Chondrocyte (in vitro differentiated cells): Measurements from ENCODE around the gene EPS8L3. TPM values are rescaled to one million over a fixed set of nuclear protein-coding genes. Genes with fewer than 3 reads are reported as not detected.

Experiments
- DNase-seq: peaks from one replicate; pipeline ENCODE4 v3.0.0; 2021; ENCODE audit warnings: mixed read lengths, low spot score
- H3K27ac Mint-ChIP-seq: one replicate; pipeline ENCODE4 v1.8.0; 2021; ENCODE audit warnings: mild to moderate bottlenecking, moderate library complexity, mixed read lengths; ENCODE audit not compliant: unreplicated experiment
- H3K27me3 Mint-ChIP-seq: 2 replicates; pipeline ENCODE4 v1.8.0; 2021; ENCODE audit warnings: low read depth, mixed read lengths
- H3K36me3 Mint-ChIP-seq: 2 replicates; pipeline ENCODE4 v1.8.0; 2021; ENCODE audit warnings: low read depth, mixed read lengths
- H3K4me1 Mint-ChIP-seq: 2 replicates; pipeline ENCODE4 v1.8.0; 2021; ENCODE audit warnings: low read depth, mild to moderate bottlenecking, mixed read lengths
- H3K4me3 Mint-ChIP-seq: one replicate; pipeline ENCODE4 v1.8.0; 2021; ENCODE audit warnings: mild to moderate bottlenecking, moderate library complexity, mixed read lengths; ENCODE audit not compliant: unreplicated experiment
- H3K9me3 Mint-ChIP-seq: 2 replicates; pipeline ENCODE4 v1.8.0; 2021; ENCODE audit warnings: low read depth, mixed read lengths
- total RNA-seq: library from RNA; stranded (reverse); gene quantifications from 3 replicates; pipeline ENCODE4 v1.2.1, GENCODE V29; 2021
- TF ChIP-seq, protein P1 (sequence below): fragments of 200-600 bp; sonication (generic); IDR thresholded peaks from 2 replicates; pipeline ENCODE4 v1.5.0; 2021; ENCODE audit warnings: antibody characterized with exemption, mild to moderate bottlenecking, moderate library complexity

Gene EPS8L3
- total RNA-seq, 1 donor from 2014 or later, result not detected

DNA sequence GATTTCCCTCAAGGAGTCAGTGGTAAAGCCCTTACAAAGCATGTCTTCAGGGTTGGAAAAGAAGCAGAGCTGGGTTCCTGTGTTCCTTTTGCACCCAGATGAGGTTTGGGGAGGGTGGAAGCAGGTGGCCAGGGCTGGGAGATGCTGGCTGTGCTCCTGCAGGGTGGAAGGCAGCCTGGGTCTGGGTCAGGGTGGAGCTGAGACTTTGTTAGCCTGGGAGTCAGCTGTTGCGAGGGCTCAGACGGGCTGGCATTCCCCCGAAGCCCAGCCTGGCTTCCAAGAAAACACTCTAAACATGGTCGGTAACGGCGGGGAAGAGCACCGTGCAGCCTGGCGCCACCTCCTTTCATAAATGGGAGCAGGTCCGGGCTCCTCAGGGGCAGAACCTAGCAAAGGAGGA, 43.7 kb upstream of the EPS8L3 start:
- Mint-ChIP-seq H3K36me3 (no peaks in the 10 kb centered on the region), H3K4me3 (no peak overlapping the region), H3K4me1 (peaks cover 36% of the 10 kb centered on the region), H3K9me3 (no peaks in the 10 kb centered on the region), H3K27ac (no peak overlapping the region), H3K27me3 (no peaks in the 10 kb centered on the region)
- no peak for DNase-seq
- TF ChIP-seq, protein P1, sequence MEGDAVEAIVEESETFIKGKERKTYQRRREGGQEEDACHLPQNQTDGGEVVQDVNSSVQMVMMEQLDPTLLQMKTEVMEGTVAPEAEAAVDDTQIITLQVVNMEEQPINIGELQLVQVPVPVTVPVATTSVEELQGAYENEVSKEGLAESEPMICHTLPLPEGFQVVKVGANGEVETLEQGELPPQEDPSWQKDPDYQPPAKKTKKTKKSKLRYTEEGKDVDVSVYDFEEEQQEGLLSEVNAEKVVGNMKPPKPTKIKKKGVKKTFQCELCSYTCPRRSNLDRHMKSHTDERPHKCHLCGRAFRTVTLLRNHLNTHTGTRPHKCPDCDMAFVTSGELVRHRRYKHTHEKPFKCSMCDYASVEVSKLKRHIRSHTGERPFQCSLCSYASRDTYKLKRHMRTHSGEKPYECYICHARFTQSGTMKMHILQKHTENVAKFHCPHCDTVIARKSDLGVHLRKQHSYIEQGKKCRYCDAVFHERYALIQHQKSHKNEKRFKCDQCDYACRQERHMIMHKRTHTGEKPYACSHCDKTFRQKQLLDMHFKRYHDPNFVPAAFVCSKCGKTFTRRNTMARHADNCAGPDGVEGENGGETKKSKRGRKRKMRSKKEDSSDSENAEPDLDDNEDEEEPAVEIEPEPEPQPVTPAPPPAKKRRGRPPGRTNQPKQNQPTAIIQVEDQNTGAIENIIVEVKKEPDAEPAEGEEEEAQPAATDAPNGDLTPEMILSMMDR, result no peak

DNA sequence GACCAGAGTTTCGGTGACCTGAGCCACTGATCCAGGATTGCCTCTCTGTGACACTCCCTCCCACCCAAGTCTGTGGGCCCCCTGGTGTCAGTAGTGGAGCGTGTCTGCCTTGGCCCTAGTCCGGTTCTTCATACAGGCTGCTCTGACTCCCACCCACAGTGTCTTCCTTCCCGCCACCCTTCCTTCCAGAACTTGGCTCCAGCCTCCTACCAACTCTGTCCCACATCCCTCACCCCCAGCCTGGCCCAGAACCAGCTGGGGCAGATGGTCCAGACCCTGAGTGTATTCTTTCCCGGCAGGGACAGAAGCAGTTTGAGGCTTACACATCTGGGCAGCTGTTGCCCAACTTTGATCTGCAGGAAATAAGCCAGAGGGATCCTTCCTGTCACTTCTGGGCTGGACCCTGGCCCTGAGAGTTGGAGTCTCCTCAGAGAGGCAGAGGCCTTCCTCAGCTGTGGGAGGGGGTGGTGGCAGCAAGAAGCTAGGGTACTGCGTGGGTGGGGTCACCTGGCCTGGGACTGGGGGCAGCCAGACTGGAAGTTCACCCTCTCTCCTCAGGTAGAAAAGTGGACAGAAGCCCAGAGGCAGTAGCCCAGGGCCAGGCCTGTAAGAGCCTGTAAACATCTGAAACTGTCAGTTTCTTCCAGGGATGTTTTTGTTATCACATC, 43.1 kb upstream of the EPS8L3 start:
- Mint-ChIP-seq H3K4me3 (no peak overlapping the region), H3K27ac (no peak overlapping the region), H3K27me3 (no peaks in the 10 kb centered on the region), H3K36me3 (no peaks in the 10 kb centered on the region), H3K9me3 (no peaks in the 10 kb centered on the region), H3K4me1 (peaks cover 36% of the 10 kb centered on the region)
- DNase-seq, result peak; percentile 64
- TF ChIP-seq, protein P1, result no peak

DNA sequence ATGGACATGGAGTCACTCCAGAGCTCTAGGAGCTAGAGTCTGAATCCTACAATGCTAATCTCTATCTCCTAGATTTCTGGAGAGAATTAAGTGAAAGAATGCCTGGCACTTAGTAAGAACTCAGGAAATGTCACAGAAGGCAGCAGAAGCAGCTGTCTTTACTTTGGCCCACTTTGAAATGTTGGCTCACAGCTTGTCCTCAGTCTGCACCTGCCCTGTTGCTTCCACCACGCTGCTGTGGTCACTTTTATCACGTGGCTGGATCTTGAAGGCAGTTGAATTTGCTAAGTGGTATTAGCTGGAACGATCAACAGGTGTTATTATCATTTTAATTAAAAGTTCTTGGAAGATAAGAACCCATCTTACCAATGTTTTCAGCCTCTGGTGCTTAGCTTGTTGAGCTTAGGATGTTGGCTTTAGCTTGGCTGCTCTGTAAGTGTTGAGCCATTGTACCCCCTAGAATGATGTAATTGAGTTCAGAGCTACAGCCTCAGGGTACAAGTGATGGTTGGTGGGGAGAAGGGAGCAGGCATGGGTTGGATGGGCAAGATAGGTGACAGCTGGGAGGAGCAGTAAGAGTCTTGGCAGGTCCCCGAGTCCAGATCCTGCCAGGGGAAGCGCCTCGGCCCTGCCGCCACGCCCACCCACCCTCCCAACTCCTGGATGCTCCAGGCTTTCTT, 41.9 kb upstream of the EPS8L3 start:
- Mint-ChIP-seq H3K4me1 (peaks cover 36% of the 10 kb centered on the region), H3K36me3 (no peaks in the 10 kb centered on the region), H3K27ac (no peak overlapping the region), H3K9me3 (no peaks in the 10 kb centered on the region), H3K4me3 (no peak overlapping the region), H3K27me3 (no peaks in the 10 kb centered on the region)
- TF ChIP-seq, protein P1, result no peak
- DNase-seq, result no peak

DNA sequence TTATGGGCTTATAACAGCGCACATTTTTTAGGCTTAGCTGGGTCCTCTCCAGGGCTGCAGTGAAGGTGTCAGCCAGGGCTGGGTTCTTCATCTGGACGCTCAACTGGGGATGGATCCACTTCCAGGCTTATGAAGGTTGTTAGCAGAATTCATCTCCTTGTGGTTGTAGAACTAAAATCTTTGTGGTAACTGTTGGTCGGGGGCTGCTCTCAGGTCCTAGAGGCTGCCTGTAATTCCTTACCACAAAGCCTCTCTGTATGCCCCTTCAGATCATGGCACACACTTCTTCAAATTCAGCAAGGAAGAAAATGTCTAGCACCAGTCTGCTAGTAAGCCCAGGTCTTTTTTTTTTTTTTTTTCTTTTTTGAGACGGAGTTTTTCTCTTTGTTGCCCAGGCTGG, 40.9 kb upstream of the EPS8L3 start:
- H3K36me3 Mint-ChIP-seq, result no peaks in the 10 kb centered on the region
- no peaks in the 10 kb centered on the region for H3K27me3 Mint-ChIP-seq
- no peaks in the 10 kb centered on the region for H3K9me3 Mint-ChIP-seq
- H3K4me1 Mint-ChIP-seq, result peaks cover 36% of the 10 kb centered on the region
- no peak overlapping the region for H3K4me3 Mint-ChIP-seq
- no peak overlapping the region for H3K27ac Mint-ChIP-seq
- TF ChIP-seq, protein P1, result no peak
- DNase-seq, result peak; percentile 2

DNA sequence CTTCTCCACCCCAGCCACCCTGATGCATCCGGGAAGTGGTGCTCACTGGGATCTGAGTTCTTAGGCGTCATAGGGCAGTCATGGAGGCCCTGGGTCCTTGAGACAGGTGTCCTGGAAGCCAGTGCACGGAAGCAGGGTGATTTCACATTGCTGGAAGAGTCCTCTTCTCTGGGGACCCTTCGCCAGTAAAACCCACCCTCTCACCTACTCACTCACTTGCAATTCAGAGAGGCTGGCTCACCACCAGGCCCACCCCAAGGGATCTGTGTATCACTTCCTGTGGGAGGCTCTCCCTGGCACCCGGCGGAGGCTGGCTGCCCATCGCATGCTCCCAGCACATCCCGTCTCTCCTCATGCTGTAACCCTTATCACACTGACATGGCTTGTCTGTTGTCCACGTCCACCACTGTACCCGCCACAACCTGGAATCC, 40.2 kb upstream of the EPS8L3 start:
- peak; percentile 71 for DNase-seq
- TF ChIP-seq, protein P1, result no peak
- Mint-ChIP-seq H3K27ac (peak overlapping the region; percentile 41), H3K9me3 (no peaks in the 10 kb centered on the region), H3K27me3 (no peaks in the 10 kb centered on the region), H3K4me1 (peaks cover 36% of the 10 kb centered on the region), H3K4me3 (no peak overlapping the region), H3K36me3 (no peaks in the 10 kb centered on the region)
